IMR-90 (cell line): ENCODE measurements around the gene ATP5F1C. TPM values are rescaled to one million over a fixed set of nuclear protein-coding genes. Genes with fewer than 3 reads are reported as not detected.

ENCODE experiments used
- ATAC-seq: fragments of 200-7000 bp; cut with Tn5 transposase; 2 replicates; pipeline ENCODE4 v1.9.1; 2020; ENCODE audit warnings: low read depth, mild to moderate bottlenecking, moderate library complexity
- BruUV-seq: library from RNA; stranded (reverse); fragments of 400-500 nt; replicated peaks from 2 replicates; lab custom pipeline; 2021; lab: Mats Ljungman, UMichigan
- CTCF ChIA-PET: fragments of 300-600 bp; formaldehyde crosslinking; extraction: SDS; loops from one replicate; lab custom pipeline; 2021; ENCODE audit warnings: antibody characterized with exemption; lab: Yijun Ruan, JAX
- POLR2A ChIA-PET: fragments of 300-600 bp; sonication (Branson Sonifier 250); formaldehyde crosslinking; loops from one replicate; lab custom pipeline; 2022; ENCODE audit warnings: antibody characterized with exemption; ENCODE audit not compliant: unreplicated experiment; lab: Charles Lee
- DNase-seq: peaks from one replicate; pipeline ENCODE4 v3.0.0; 2013
- H2AFZ ChIP-seq: replicated peaks from 2 replicates; pipeline ENCODE3; 2013; ENCODE audit warnings: low read length, mild to moderate bottlenecking; ENCODE audit not compliant: poor library complexity
- H2AK5ac ChIP-seq: 2 replicates; pipeline ENCODE4 v1.6.1; 2013; ENCODE audit warnings: low read depth, low read length, inconsistent platforms
- H2AK9ac ChIP-seq: replicated peaks from 2 replicates; pipeline ENCODE3; 2013; ENCODE audit warnings: mild to moderate bottlenecking, low read depth, low read length, moderate library complexity; ENCODE audit not compliant: poor library complexity
- H2BK120ac ChIP-seq: 2 replicates; pipeline ENCODE4 v1.6.1; 2013; ENCODE audit warnings: low read depth, low read length, inconsistent platforms
- H2BK15ac ChIP-seq: 3 replicates; pipeline ENCODE4 v1.6.1; 2013; ENCODE audit warnings: low read depth, low read length, inconsistent platforms
- H2BK20ac ChIP-seq: 2 replicates; pipeline ENCODE4 v1.6.1; 2013; ENCODE audit warnings: low read depth, mild to moderate bottlenecking, inconsistent platforms, low read length, moderate library complexity
- H2BK5ac ChIP-seq: 2 replicates; pipeline ENCODE4 v1.6.1; 2013; ENCODE audit warnings: mild to moderate bottlenecking, low read depth, low read length, inconsistent platforms; ENCODE audit not compliant: poor library complexity, severe bottlenecking
- H3K14ac ChIP-seq: replicated peaks from 2 replicates; pipeline ENCODE4 v1.6.1; 2013; ENCODE audit warnings: low read depth, low read length, inconsistent platforms
- H3K18ac ChIP-seq: 2 replicates; pipeline ENCODE4 v1.6.1; 2013; ENCODE audit warnings: low read depth, low read length, control low read depth
- H3K23ac ChIP-seq: 2 replicates; pipeline ENCODE4 v1.6.1; 2013; ENCODE audit warnings: low read depth, low read length, inconsistent platforms
- H3K27ac ChIP-seq: 2 replicates; pipeline ENCODE4 v1.5.1; 2013; ENCODE audit warnings: mild to moderate bottlenecking, control low read depth, low read length; ENCODE audit not compliant: insufficient read depth
- H3K27me3 ChIP-seq: 2 replicates; pipeline ENCODE4 v1.6.1; 2013; ENCODE audit warnings: low read length; ENCODE audit not compliant: control insufficient read depth, insufficient read depth
- H3K36me3 ChIP-seq: 2 replicates; pipeline ENCODE4 v1.6.1; 2013; ENCODE audit warnings: low read length, mixed read lengths; ENCODE audit not compliant: control insufficient read depth, insufficient read depth
- H3K4ac ChIP-seq: 2 replicates; pipeline ENCODE4 v1.6.1; 2013; ENCODE audit warnings: low read depth, low read length, inconsistent platforms
- H3K4me1 ChIP-seq: 2 replicates; pipeline ENCODE4 v1.6.1; 2013; ENCODE audit warnings: low read length, mixed read lengths; ENCODE audit not compliant: control insufficient read depth, insufficient read depth
- H3K4me2 ChIP-seq: 2 replicates; pipeline ENCODE4 v1.6.1; 2013; ENCODE audit warnings: low read depth, mild to moderate bottlenecking, control low read depth, low read length, moderate library complexity
- H3K4me3 ChIP-seq: 2 replicates; pipeline ENCODE4 v1.5.1; 2013; ENCODE audit warnings: low read depth, mild to moderate bottlenecking, control low read depth, low read length, moderate library complexity; ENCODE audit not compliant: insufficient read depth
- H3K56ac ChIP-seq: 2 replicates; pipeline ENCODE4 v1.6.1; 2013; ENCODE audit warnings: low read length, inconsistent platforms; ENCODE audit not compliant: insufficient read depth; ENCODE audit errors: extremely low read depth
- H3K79me1 ChIP-seq, 2 experiments: 2 replicates each; pipeline ENCODE4 v1.6.1; 2013; ENCODE audit warnings: low read length in 2 of 2, inconsistent platforms in 1 of 2, low read depth in 1 of 2
- H3K9ac ChIP-seq: 2 replicates; pipeline ENCODE4 v1.6.1; 2013; ENCODE audit warnings: low read depth, low read length, control low read depth
- H3K9me1 ChIP-seq: 2 replicates; pipeline ENCODE4 v1.6.1; 2013; ENCODE audit warnings: low read length, inconsistent platforms; ENCODE audit not compliant: insufficient read depth
- H3K9me3 ChIP-seq: 2 replicates; pipeline ENCODE4 v1.6.1; 2013; ENCODE audit warnings: low read length; ENCODE audit not compliant: control insufficient read depth, insufficient read depth
- H4K20me1 ChIP-seq: 2 replicates; pipeline ENCODE4 v1.6.1; 2013; ENCODE audit warnings: low read length, inconsistent platforms; ENCODE audit not compliant: insufficient read depth
- H4K5ac ChIP-seq: 2 replicates; pipeline ENCODE4 v1.6.1; 2013; ENCODE audit warnings: mild to moderate bottlenecking, low read depth, low read length, control low read depth
- H4K8ac ChIP-seq, 2 experiments: 2 replicates each; pipeline ENCODE4 v1.6.1; 2013; ENCODE audit warnings: low read depth in 2 of 2, low read length in 2 of 2, control low read depth in 1 of 2, inconsistent platforms in 1 of 2
- H4K91ac ChIP-seq: 2 replicates; pipeline ENCODE4 v1.6.1; 2013; ENCODE audit warnings: low read depth, low read length, inconsistent platforms; ENCODE audit not compliant: insufficient read depth
- BHLHE40 ChIP-seq: fragments of 150-350 bp; IDR thresholded peaks from 2 replicates; pipeline ENCODE4 v1.6.1; 2016; ENCODE audit warnings: mild to moderate bottlenecking, low read depth, low read length
- CEBPB ChIP-seq: IDR thresholded peaks from 2 replicates; pipeline ENCODE4 v1.6.1; 2012; ENCODE audit warnings: low read depth, low read length, improper control_type of control experiment
- CHD1 ChIP-seq: IDR thresholded peaks from 2 replicates; pipeline ENCODE4 v1.6.1; 2012; ENCODE audit warnings: low read depth, low read length, improper control_type of control experiment
- FOS ChIP-seq: fragments of 150-350 bp; IDR thresholded peaks from 2 replicates; pipeline ENCODE4 v1.6.1; 2016; ENCODE audit warnings: low read depth, low read length
- MAFK ChIP-seq: IDR thresholded peaks from 2 replicates; pipeline ENCODE4 v1.6.1; 2012; ENCODE audit warnings: low read depth, low read length, improper control_type of control experiment
- MAZ ChIP-seq: IDR thresholded peaks from 2 replicates; pipeline ENCODE4 v1.6.1; 2012; ENCODE audit warnings: low read depth, mild to moderate bottlenecking, low read length, improper control_type of control experiment, moderate library complexity, borderline replicate concordance
- NFE2L2 ChIP-seq: fragments of 150-350 bp; IDR thresholded peaks from 2 replicates; pipeline ENCODE4 v1.6.1; 2016; ENCODE audit warnings: low read depth, mild to moderate bottlenecking, low read length
- POLR2A ChIP-seq: IDR thresholded peaks from 2 replicates; pipeline ENCODE4 v1.6.1; 2012; ENCODE audit warnings: mild to moderate bottlenecking, low read depth, low read length
- RAD21 ChIP-seq: IDR thresholded peaks from 2 replicates; pipeline ENCODE4 v1.6.1; 2012; ENCODE audit warnings: low read length, improper control_type of control experiment
- RCOR1 ChIP-seq: IDR thresholded peaks from 2 replicates; pipeline ENCODE4 v1.6.1; 2012; ENCODE audit warnings: mild to moderate bottlenecking, low read length, improper control_type of control experiment; ENCODE audit not compliant: insufficient replicate concordance
- RFX5 ChIP-seq: IDR thresholded peaks from 2 replicates; pipeline ENCODE4 v1.8.0; 2012; ENCODE audit warnings: low read depth, mild to moderate bottlenecking, low read length, moderate library complexity
- SMC3 ChIP-seq: fragments of 150-350 bp; IDR thresholded peaks from 2 replicates; pipeline ENCODE4 v1.6.1; 2016; ENCODE audit warnings: low read depth, mild to moderate bottlenecking, antibody characterized with exemption, low read length, moderate library complexity
- WGBS, 2 experiments: methylation state at CpG; one replicate each; pipeline versions ENCODE4 v1.1.5 to v1.1.7; 2013; ENCODE audit warnings: missing lambda C conversion rate in 2 of 2; ENCODE audit not compliant: insufficient read length in 1 of 2; ENCODE audit errors: extremely low coverage in 2 of 2; 5-methylcytosine and 5-hydroxymethylcytosine counted together
- dilution Hi-C: fragments of 300-500 bp; cut with HindIII; formaldehyde crosslinking; loops from one replicate; pipeline ENCODE4 v1.14.3; 2018; ENCODE audit warnings: low sequenced_read_pairs; ENCODE audit not compliant: unreplicated experiment
- in situ Hi-C: fragments of 300-500 bp; cut with MboI; formaldehyde crosslinking; loops from 3 replicates; pipeline ENCODE4 v1.14.3; 2019; ENCODE audit warnings: low sequenced_read_pairs, inconsistent platforms, mixed read lengths
- intact Hi-C: fragments of 100-400 bp; cut with micrococcal nuclease; formaldehyde crosslinking; loops from 2 replicates; pipeline ENCODE4 v1.10.0; 2022
- polyA plus RNA-seq, 3 experiments: library from polyadenylated mRNA; depleted of rRNA; stranded (reverse); fragments of >200 nt; gene quantifications; 2 replicates each; pipeline ENCODE4 v1.2.3, GENCODE V29; 2012; ENCODE audit warnings: low replicate concordance in 1 of 3
- total RNA-seq: library from RNA; depleted of rRNA; stranded (reverse); fragments of >200 nt; gene quantifications from 2 replicates; pipeline ENCODE4 v1.2.3, GENCODE V29; 2012
- TF ChIP-seq, protein P1 (sequence below): fragments of 150-350 bp; IDR thresholded peaks from 2 replicates; pipeline ENCODE4 v1.6.1; 2017; ENCODE audit warnings: mild to moderate bottlenecking, antibody characterized with exemption, low read length, low read depth
- TF ChIP-seq, protein P2 (sequence below): fragments of 150-350 bp; IDR thresholded peaks from 2 replicates; pipeline ENCODE4 v1.6.1; 2016; ENCODE audit warnings: low read depth, mild to moderate bottlenecking, low read length, moderate library complexity, borderline replicate concordance
- TF ChIP-seq, protein P3 (sequence below): conservative IDR thresholded peaks from 2 replicates; pipeline ENCODE4 v1.5.1; 2012; ENCODE audit warnings: mild to moderate bottlenecking, low read depth, low read length, improper control_type of control experiment

ATP5F1C gene
- total and polyA plus RNA-seq, 2 of the 4 experiments (the other 2 are of a cell fraction): 357 to 367 TPM

DNA sequence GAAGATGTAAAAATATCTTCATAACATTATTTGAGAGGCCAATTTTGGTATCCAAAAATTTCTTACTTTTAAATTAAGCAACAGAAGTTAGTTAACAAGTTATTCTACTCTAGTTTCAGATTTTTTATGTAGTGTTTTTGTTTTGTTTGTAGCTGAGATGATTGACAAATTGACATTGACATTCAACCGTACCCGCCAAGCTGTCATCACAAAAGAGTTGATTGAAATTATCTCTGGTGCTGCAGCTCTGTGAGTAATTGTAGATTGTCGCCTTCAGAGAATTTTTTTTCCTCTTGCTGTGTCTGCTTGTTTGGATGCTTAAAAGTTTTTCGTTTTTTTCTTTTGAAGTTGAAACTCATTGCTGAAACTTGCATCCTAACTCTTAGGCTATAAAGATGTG, 14.6 kb downstream of the ATP5F1C start:
- dilution Hi-C loops: no loop called here
- Histone ChIP-seq H3K4me3 (no peak overlapping the region), H2AK5ac (no peak overlapping the region), H3K9ac (no peak overlapping the region), H3K23ac (no peak overlapping the region), H3K4me1 (no peaks in the 10 kb centered on the region), H2AFZ (no peak overlapping the region), H3K4ac (no peak overlapping the region), H2BK120ac (no peak overlapping the region), H3K14ac (no peak overlapping the region), H4K20me1 (no peaks in the 10 kb centered on the region), H4K5ac (no peak overlapping the region), H4K8ac (no peak overlapping the region), H3K9me3 (no peaks in the 10 kb centered on the region), H3K18ac (no peak overlapping the region), H3K79me1 (peaks cover 26 to 31% of the 10 kb centered on the region in 2 experiments), H3K56ac (no peak overlapping the region), H3K36me3 (peaks cover 39% of the 10 kb centered on the region), H2BK20ac (no peak overlapping the region), H4K91ac (no peak overlapping the region), H2AK9ac (no peak overlapping the region), H2BK15ac (no peak overlapping the region), H3K4me2 (no peak overlapping the region), H3K27ac (no peak overlapping the region), H3K9me1 (no peaks in the 10 kb centered on the region), H3K27me3 (no peaks in the 10 kb centered on the region), H2BK5ac (no peak overlapping the region)
- POLR2A ChIA-PET: no interaction called here
- TF ChIP-seq CHD1 (no peak), BHLHE40 (no peak), RCOR1 (no peak), RAD21 (no peak), CEBPB (no peak), NFE2L2 (no peak), MAZ (no peak), RFX5 (no peak), FOS (no peak), SMC3 (no peak), MAFK (no peak), POLR2A (no peak)
- TF ChIP-seq, protein P1, sequence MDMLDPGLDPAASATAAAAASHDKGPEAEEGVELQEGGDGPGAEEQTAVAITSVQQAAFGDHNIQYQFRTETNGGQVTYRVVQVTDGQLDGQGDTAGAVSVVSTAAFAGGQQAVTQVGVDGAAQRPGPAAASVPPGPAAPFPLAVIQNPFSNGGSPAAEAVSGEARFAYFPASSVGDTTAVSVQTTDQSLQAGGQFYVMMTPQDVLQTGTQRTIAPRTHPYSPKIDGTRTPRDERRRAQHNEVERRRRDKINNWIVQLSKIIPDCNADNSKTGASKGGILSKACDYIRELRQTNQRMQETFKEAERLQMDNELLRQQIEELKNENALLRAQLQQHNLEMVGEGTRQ: no peak
- TF ChIP-seq, protein P2, sequence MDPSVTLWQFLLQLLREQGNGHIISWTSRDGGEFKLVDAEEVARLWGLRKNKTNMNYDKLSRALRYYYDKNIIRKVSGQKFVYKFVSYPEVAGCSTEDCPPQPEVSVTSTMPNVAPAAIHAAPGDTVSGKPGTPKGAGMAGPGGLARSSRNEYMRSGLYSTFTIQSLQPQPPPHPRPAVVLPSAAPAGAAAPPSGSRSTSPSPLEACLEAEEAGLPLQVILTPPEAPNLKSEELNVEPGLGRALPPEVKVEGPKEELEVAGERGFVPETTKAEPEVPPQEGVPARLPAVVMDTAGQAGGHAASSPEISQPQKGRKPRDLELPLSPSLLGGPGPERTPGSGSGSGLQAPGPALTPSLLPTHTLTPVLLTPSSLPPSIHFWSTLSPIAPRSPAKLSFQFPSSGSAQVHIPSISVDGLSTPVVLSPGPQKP: no peak
- TF ChIP-seq, protein P3, sequence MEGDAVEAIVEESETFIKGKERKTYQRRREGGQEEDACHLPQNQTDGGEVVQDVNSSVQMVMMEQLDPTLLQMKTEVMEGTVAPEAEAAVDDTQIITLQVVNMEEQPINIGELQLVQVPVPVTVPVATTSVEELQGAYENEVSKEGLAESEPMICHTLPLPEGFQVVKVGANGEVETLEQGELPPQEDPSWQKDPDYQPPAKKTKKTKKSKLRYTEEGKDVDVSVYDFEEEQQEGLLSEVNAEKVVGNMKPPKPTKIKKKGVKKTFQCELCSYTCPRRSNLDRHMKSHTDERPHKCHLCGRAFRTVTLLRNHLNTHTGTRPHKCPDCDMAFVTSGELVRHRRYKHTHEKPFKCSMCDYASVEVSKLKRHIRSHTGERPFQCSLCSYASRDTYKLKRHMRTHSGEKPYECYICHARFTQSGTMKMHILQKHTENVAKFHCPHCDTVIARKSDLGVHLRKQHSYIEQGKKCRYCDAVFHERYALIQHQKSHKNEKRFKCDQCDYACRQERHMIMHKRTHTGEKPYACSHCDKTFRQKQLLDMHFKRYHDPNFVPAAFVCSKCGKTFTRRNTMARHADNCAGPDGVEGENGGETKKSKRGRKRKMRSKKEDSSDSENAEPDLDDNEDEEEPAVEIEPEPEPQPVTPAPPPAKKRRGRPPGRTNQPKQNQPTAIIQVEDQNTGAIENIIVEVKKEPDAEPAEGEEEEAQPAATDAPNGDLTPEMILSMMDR: no peak
- in situ Hi-C loops: no loop called here
- DNase-seq (no peak), ATAC-seq (no peak)
- no TSS peak for BruUV-seq
- CTCF ChIA-PET: interaction anchor here (1.1 kb wide), 1 partner anchor 84 kb away, joined by 3 read pairs; no protein-coding TSS in a partner anchor
- intact Hi-C loops: no loop called here
- 100% methylated on average over 2 of the region's 4 CpGs; no CpG with 5 or more reads in 1 of the 2 experiments for WGBS, 2 experiments
